COLO668 (cell line): ENCODE data around the gene EFCAB12.
"Not testable (repeated sequence)": the region's sequence is repeated elsewhere in the genome, so short reads cannot be mapped to it uniquely, and the experiment has no call there.

Experiments used
- DNase-seq: peaks from one replicate; lab custom pipeline; 2025; ENCODE audit not compliant: unreplicated experiment; lab: John Stamatoyannopoulos, UW

Gene EFCAB12

DNA sequence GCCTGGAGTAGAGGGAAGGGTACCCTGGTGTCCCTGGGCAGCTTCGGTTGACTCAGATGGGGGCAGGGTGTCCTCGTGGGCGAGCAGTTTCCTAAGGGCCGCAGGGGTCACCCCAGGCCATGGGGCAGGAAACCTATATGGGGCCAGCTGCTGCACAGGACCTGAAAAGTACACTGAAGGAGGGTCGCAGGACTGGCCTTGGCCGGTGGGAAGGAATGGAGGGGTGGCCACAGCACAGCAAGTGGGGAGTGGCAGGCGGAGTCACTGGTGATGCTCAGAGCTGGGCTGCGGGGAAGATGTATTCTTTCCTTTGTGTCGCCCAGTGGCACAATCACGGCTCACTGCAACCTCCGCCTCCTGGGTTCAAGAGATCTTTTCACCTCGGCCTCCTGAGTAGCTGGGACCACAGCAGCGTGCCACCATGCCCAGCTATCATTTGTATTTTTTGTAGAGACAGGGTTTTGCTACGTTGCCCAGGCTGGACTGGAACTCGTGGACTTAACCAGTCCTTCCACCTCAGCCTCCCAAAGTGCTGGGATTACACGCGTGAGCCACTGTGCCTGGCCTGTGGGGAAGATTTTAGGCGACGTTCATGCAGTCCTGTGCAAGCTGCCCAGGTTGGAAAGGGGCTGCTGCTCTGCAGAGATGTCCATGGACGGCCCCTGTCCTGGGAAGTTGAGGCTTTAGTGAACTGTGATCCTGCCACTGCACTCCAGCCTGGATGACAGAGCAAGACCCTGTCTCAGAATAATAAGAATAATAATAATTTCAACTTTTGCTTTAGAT is 57.2 kb downstream of the EFCAB12 start:
- no peak for DNase-seq

DNA sequence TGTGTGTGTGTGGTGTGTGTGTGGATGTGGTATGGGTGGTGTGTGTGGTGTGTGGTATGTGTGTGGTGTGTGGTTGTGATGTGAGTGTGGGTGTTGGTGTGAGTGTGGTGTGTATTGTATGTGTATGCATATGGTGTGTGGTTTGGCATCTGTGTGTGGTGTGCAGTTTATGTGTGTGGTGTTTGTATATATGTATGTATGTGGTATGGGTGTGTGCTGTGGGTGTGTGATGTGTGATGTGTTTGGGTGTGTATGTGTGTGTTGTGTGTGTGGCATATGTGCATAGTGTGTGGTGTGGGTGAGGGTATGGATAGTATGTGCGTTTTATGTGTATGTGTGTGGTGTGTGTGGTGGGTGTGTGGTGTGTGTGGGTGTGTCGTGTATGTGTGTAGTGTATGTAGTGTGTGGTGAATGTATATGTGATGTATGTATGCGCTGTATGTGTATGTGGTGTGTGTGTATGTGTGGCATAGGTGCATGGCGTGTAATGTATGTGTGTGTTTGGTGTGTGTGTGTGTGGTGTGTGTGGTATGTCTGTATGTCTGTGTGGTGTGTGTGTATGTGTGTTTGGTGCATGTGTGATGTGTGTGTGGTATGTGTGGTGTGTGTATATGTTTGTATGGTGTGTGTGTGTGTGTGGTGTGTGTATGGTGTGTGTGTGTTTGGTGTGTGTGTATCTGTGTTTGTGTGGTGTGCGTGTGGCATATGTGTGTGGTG is 58.0 kb downstream of the EFCAB12 start:
- no peak for DNase-seq

DNA sequence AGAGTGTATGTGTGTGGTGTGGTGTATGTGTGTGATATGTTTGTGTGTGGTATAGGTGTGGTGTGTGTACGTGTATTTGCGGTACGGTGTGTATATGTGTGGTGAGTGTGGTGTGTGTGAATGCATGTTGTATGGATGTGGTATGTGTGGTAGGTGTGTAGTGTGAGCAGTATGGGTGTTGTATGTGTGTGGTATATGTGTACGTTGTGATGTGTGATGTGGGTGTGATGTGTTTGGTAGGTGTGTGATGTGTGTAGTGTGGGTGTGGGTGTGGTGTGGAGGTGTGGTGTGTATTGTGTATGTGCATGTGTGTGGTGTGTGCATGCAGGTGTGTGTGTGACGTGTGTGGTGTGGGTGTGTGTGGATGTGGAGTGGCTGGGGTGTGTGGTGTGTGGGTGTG is 58.7 kb downstream of the EFCAB12 start:
- no peak for DNase-seq

DNA sequence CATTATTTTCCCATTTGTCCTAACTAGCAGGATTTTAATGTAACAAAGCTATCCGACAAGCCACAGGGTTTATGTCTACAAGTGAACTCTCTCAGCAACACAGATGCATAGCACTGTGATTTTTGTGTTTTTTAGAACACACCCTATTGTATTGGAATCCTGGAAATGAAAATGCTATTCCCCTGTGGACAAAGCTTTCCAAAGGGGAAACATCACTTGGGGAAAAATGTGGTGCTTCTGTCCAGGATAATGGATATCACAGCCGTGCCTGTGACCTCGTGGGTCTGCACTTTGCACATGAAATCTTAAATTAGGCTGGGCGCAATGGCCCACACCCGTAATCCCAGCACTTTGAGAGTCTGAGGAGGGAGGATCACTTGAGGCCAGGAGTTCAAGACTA is 60.6 kb downstream of the EFCAB12 start:
- DNase-seq = no peak

DNA sequence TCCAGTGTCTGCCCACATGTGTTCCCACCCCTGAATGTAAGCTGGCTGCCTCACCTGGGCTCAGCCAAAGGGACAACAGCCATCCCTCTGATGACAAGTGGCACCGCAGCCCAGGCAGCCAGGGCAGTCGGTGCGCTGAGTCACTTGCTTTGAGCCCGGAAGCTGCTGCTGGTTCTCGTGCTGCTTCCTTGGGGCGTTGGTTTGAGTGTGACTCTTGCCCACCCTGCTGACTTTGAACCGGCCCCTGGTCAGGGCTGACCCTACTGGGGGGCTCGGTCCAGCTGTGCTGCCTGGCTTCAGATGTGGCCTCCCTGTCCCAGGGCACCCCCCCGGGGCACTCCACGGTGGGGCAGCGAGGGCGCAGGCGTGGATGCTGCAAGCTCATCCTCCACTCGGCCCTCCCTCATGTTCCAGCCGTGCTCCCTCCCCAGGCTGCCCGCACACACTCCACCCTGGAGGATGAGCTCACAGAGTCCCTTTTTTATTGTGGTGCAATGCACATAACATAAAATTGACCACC is 62.1 kb downstream of the EFCAB12 start:
- no peak for DNase-seq

DNA sequence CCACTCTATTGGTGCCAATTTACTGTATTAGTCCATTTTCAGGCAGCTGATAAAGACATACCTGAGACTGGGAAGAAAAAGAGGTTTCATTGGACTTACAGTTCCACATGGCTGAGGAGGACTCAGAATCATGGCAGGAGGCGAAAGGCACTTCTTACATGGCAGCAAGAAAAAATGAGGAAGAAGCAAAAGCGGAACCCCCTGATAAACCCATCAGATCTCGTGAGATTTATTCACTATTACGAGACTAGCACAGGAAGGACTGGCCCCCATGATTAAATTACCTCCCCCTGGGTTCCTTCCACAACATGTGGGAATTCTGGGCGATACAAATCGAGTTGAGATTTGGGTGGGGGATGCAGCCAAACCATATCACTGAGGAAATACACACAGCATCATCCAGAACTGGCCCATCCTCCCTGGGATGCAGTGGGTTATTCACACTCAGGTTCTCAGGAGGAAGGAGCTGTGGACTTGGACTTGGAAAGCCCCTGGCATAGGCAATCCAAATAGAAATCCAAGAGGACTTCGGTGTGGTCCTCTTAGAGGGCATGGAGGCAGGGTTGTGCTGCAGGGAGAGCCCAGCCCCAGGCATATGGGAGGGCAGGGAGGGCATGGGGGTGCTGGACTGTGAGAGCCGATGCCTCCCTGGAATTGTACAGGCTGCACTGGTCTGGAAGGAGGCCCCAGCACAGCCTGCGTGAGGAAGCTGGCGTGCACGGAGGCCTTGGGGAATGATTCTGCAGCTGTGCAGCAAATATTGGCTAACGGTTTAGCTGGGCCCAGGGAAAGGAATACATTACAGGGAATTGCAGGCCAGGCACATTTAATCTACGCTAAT is 62.9 kb downstream of the EFCAB12 start:
- DNase-seq = no peak

DNA sequence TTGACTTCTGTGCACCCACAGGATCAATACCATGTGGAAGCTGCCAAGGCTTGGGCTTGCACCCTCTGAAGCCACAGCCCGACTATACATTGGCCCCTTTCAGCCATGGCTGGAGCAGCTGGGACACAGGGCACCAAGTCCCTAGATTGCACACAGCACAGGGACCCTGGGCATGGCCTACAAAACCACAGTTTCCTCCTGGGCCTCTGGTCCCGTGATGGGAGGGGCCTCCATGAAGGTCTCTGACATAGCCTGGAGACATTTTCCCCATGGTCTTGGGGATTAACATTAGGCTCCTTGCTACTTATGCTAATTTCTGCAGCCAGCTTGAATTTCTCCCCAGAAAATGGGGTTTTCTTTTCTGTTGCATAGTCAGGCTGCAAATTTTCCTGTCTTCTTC is 63.6 kb downstream of the EFCAB12 start:
- not testable (repeated sequence) for DNase-seq

DNA sequence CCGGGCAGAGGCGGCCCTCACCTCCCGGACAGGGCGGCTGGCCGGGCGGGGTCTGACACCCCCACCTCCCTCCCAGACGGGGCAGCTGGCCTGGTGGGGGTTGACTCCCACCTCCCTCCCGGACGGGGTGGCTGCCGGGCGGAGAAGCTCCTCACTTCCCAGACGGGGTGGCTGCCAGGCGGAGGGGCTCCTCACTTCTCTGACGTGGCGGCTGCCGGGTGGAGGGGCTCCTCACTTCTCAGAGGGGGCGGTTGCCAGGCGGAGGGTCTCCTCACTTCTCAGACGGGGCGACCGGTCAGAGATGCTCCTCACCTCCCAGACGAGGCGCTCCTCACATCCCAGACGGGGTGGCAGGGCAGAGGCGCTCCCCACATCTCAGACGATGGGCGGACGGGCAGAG is 65.1 kb downstream of the EFCAB12 start:
- DNase-seq = not testable (repeated sequence)

DNA sequence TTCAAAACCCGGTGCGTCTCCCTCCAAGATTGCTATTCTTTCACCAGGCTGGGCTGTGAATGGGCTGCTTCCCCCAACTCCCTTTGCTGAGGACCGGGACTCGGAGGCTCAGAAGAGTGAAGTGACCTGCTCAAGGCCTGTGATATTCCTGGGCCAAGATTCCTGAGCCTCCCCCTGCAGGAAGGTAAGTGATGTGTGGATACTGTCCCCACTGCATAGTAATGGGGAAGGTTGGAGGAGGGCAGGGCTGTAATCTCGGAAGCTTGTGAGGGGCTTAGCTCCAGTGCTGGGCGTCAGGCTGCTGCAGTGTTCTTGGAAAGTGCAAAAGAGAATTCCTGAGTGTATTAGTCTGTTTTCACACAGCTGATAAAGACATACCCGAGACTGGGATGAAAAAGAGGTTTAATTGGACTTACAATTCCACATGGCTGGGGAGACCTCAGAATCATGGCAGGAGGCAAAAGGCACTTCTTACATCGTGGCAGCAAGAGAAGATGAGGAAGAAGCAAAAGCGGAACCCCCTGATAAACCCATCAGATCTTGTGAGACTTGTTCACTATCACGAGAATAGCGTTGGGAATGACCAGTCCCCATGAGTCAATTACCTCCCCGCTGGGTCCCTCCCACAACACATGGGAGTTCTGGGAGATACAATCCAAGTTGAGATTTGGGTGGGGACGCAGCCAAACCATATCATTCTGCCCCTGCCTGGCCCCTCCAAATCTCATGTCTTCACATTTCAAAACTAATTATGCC is 67.6 kb downstream of the EFCAB12 start:
- DNase-seq = no peak

DNA sequence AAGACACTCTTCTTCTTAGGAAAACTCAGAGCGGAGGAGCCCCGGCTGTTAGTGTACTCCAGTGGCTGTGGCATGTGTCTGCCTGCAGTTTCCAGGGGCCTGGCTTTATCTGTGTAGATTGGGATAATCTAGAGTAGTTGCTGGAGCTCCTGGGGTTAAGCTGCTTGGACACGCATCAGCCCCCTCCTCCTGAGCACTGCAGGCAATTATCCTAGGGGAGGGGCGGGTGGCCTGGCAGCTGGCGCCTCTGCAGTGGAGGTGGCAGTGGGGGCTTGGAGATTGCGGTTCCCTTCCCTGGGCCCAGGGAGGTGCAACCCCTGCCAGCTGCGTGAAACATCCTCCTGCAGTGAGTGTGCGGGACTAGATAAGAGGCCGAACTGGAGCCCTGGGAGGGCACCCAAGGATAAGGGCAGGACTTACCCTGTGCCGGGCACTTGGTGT is 68.2 kb downstream of the EFCAB12 start:
- no peak for DNase-seq

DNA sequence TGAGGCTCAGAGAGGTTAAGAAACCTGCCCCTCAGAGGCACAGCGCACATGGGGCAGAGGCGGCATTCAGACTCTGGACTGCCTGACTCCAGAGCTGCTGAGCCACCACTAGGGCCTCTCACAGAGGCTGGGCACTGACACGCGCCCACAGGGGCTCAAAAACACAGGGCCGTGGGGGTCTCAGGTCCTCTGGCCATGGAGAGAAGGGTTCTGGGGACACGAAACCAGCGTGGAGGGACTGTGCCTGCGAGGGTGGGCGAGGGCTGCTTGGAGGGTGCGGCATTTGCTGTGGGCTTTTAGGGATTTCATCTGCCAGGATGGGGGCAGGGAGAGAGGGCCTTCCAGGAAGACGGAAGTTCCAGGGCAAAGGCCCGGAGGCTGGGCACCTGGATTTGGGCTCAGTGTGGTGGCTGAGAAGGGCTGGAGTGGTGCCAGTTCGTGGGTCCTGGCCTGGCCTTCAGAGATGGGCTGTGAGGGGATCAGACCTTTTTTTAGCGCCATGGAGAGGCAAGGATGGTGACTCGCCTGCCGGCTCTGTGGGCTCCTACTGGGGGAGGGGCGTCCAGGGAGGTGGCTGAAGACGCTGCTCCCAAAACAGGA is 69.6 kb downstream of the EFCAB12 start:
- no peak for DNase-seq

DNA sequence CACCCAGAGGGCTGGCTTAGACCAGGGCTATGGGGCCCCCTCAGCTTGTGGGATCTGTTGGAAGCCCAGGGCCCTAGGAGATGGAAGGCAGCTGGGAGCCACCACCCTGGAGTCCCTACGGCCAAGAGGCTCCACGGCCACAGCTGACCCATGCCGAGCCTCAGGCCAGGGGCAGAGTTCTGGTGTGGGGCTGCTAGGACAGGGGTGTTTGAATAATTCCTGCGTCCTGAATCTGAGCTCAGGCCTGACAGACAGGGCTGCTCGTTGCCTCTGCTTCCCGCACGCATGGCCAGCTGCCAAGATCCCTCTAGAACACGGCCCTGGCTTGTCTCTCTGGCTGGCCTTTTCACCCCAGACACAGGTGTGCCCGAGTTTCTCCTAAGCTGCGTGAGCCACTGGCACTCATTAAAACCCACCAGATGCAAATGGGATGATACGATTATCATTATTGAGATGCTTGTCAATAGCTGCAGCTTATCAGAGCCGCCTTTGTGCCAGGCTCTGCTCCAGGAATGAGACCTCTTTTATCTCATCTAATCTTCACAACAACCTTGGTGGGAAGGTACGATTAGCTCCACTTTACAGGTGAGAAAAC is 70.2 kb downstream of the EFCAB12 start:
- no peak for DNase-seq

DNA sequence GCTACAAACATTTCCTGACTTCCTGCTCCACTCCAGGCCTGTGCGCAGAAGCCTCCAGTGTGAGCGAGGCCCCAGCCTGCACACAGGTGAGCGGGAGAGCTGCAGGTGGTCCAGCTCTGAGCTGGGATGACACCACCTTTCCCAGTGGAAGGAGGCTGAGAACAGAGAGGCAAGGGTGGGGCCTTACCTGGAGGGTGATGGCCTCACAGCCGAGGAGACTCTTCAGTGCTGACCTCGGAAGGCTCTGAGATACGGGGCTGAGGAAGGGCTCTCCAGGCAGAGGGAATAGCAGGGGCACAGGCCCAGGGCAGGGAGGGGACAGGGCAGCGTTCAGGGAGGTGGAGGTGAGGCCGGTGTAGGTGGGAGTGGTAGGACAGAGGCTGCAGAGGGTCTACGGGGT is 70.8 kb downstream of the EFCAB12 start:
- DNase-seq = no peak

DNA sequence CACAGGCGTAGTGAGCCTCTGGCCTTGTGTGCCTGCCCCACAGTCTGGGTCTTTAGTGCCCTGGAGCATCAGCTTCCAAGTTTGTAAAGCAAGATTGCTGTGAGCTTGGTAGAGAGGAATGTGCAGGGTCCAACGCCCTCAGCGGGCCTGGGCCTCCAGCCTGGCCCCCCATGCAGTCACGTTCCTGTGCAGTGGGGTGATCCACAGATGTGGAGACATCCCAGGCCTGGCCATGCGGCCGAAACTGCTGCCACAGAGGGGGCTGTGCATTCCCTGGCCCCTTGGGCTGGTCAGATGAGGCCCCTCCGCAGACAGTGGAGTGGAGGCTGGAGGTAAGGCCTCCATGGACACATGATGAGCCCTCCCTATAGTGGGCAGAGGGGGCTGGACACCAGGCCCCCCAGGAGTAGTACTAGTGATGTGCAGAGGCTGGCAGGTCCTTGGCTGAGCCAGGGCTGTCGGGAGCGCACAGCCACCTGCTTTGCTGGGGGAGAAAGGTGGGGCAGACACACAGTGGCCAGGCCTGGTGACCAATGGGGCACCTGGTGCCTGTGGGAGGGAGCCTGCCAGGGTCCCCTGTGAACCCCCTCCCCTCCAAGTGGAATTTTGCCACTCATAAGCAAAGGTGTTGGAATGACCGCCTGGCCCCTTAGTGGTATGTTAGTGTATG is 71.5 kb downstream of the EFCAB12 start:
- DNase-seq = no peak

DNA sequence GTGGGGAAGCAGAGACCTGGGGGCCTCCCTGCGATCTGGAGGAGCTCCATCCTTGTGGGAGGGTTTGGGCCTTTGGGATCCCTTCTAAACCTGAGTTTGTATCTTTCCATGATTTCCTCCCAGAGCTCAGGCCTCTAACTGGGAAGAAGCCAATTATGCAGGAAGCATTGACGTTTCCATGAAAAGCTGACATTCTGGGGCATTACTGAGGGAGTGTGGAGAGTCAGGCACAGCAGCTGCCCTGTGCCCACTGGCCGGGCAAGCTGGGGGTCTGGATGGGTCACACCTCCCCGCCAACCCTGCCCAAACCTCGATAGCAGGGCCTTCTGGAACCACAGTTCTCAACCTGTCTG is 74.9 kb downstream of the EFCAB12 start:
- no peak for DNase-seq

DNA sequence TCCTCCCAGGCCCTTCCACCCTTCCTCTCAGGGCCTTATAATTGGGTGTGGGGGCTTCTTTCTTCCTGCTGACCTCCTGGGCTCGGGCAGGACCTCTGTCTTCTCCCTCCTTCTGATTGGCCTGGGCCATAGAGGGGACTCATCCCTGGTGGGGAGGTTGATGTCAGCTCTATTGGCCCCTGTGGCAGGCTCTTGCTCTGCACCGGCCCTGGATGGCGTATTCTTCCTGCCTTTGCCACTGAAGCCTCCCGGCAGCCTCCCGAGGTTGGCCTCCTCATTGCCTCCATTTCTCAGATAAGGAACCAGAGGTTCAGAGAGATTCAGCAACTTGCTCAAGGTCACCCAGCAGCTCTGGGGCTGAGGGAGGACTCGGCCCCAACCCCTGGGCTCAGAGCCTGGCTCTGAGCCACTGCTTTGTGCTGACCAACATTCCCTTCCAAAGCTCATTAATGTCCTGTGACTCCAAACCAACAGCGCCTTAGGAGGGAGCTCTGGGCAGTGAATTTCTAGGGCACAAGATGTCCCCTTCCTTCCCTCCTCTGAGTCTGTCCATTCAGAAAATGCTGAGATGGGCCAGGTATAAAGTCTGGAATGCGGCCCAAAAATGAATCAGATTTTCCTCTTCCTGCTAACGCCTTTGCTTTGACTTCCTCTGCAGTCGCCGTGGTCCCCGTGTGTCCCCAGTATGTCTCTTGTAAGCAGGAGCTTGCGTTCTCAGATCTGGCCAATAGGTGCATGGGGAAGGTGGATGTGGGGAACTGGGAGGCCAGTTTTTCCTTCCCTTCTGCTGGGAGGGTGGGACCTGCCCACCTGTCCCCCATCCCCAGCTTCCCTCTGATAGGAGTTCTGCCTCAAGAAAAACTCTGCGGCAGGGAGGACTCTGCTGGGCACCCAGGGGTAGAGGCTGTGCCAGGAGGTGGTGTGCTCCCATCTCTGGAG is 75.5 kb downstream of the EFCAB12 start:
- no peak for DNase-seq

DNA sequence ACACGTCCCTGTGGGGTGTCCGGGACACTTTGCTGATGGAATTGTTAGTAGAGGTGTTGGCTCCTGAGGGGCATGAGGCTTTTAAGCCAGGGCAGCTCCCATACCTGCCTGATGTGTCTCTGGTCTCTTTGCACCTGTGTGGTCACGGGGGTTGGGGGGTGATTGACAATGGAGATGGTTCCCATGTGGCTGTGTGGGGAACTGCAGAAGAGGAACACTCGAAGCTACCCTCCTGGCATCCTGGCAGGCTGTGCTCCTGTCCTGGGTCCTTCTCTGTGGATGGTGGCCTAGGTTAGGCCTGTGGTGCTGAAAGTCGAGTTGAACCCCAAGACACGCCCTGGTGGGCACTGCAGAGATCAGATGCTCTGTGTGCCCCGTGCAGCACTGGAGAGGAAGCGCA is 76.4 kb downstream of the EFCAB12 start:
- no peak for DNase-seq
